Retina (tissue), 1 donor: Measurements from ENCODE around the gene CMTM5.
"Not testable (repeated sequence)": the region's sequence is repeated elsewhere in the genome, so short reads cannot be mapped to it uniquely, and the experiment has no call there.

Experiments used
- DNase-seq: peaks from one replicate; pipeline ENCODE4 v3.0.0-alpha.2; 2016

The CMTM5 gene

GRCh38 chr14:23379366-23380196 lies 2.7 kb downstream of the CMTM5 start:
- DNase-seq: peak; percentile 60

DNA sequence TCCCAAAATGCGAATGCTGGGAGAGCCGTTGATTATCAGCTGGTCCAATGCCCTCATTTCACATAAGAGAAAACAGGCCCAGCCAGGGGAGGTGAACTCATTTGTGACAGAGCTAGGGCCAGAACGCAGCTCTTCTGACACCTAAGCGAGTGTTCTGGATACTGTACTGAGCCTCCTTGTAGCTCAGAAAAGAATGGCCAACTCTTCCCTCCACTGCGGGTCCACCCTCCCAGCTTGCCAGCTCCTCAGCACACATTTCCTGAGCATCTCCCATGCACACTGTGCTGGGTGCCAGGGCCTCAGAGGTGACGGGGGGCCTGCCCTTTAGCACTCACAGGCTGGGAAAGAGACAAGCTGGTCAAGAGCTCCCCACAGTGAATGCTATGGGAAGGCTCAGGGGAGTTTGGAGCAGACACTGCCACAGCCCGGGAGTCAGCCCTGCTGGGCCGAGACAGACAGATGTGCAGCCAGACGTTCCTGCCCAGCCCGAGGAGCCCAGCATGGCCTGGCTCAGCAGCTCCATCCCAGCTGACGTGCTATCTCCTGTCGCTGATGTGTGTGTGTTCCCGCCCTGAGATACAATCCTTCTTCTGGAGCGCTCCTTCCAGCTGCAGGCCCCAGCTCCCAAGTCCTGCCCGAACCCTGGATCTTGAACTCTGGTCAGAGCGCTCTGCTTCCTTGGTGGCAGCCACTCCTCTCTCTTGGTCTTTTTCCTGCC lies 3.5 kb downstream of the CMTM5 start:
- DNase-seq: no peak

- no peak for DNase-seq
Observed at GRCh38 chr14:23380976-23381375, 4.1 kb downstream of the CMTM5 start.

GRCh38 chr14:23381871-23382270 lies 5.0 kb downstream of the CMTM5 start:
- DNase-seq: no peak

GRCh38 chr14:23382276-23382675 lies 5.4 kb downstream of the CMTM5 start:
- DNase-seq: no peak

- DNase-seq: no peak
Observed at GRCh38 chr14:23382731-23383440, 6.0 kb downstream of the CMTM5 start.

DNA sequence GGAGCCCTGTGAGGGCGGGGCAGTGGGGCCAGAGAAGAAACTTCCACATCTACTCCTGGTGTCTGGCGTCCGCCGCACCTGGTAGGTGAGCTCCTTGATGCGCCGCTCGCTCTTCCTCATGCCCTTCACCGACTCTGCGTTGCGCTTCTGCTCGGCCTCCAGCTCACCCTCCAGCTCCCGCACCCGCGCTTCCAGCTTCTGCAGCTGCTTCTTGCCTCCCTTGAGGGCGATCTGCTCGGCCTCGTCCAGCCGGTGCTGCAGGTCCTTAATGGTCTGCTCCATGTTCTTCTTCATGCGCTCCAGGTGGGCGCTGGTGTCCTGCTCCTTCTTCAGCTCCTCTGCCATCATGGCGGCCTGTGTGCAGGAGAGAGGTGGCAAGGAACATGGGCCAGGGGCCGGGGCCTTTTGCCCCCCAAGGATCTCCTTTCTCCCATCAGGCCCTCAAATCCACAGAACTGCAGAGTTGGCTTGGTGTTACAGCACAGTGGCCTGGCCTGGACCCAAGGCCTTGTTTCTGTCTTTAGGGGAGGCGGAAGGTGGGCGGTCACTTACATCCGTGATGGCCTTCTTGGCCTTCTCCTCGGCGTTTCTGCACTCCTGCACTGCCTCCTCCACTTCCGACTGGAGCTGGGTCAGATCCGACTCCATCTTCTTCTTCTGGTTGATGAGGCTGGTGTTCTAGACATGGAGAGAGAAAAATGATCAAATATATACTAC lies 7.7 kb downstream of the CMTM5 start:
- no peak for DNase-seq

GRCh38 chr14:23385244-23385641 lies 8.4 kb downstream of the CMTM5 start:
- DNase-seq: no peak

- DNase-seq: no peak
Observed at GRCh38 chr14:23385642-23386265, 8.9 kb downstream of the CMTM5 start.

GRCh38 chr14:23386266-23386657 lies 9.4 kb downstream of the CMTM5 start:
- DNase-seq: not testable (repeated sequence)

DNA sequence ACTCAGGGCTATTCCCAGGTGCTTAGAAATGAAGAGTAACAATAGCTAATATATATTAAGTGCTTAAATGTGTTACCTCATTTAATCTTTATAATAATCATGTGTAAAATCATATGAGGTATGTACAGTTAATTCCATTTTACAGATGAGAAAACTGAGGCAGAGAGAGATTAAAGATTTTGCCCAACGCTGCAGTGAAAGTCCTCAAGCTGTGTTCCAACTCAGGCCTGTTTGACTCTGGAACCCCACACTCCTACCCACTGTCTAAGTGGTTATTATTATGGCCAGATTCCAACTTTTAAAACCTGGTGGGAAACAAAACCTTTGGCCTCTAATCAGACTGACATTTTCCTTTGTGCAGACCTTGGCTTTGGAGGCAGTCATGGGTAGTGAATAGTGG lies 10.2 kb downstream of the CMTM5 start:
- no peak for DNase-seq

DNA sequence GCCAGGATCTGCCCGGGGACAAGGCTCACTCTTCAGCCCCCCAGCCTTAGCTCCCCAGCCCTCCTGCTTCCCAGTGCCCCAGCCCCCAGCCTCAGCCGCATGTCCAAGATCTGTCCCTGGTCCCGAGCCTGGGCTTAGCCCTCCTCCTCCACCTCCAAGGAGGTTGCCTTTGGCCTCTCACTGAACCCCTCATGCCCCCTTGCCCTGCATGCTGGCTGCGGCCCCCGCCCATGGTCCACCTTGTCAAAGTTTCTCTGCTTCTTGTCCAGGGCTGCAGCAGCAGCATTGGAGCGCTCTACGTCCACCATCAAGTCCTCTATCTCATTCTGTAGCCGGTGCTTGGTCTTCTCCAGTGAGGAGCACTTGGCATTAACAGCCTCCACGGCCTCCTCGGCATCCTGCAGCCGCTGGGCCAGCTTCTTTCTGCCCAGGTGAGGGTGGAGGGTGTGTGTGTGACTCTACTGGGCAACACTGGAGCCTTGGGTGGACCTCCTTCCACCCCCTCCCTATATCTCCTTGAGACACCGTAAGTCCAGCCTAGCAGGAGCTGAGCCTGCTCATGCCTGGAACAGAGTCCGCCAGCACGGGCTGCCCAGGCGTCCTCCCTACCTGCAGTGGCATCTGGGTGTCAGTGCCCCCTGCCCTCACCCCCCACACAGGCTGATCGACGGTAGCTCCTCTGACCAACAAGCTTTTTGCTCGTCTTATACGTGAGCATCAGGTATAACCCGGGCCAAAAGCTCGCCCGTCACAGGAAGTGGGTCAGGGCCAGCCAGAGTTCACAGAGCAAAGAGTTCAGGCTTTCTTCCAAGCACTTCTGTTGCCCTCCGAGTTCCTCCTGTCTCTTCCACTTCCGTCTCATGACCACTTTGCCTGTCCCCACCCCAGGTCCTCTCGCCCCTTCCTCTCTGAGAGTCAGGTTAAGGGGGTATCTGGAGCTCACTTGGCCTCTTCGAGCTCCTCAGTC lies 11.4 kb downstream of the CMTM5 start:
- DNase-seq: no peak

GRCh38 chr14:23388996-23389395 lies 12.2 kb downstream of the CMTM5 start:
- no peak for DNase-seq

DNA sequence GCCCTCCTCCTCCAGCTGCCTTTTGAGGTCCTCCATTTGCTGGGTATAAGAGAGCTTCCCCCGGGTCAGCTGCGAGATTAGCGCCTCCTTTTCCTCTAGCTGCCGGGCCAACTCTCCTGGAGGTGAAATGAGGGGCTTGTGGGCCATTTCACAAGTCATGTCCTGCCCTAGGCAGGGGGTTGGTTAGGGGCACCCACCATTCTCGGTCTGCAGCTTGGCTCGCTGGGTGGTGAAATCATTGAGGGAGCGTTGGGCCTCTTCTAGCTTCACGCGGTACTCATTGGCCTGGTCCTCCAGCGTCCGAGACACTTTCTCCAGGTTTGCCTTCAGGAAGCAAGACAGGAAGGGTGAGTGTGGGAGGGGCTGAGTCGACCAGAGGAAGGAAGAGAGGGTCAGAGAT lies 12.6 kb downstream of the CMTM5 start:
- no peak for DNase-seq

- DNase-seq: not testable (repeated sequence)
Observed at GRCh38 chr14:23389871-23390270, 13.0 kb downstream of the CMTM5 start.

DNA sequence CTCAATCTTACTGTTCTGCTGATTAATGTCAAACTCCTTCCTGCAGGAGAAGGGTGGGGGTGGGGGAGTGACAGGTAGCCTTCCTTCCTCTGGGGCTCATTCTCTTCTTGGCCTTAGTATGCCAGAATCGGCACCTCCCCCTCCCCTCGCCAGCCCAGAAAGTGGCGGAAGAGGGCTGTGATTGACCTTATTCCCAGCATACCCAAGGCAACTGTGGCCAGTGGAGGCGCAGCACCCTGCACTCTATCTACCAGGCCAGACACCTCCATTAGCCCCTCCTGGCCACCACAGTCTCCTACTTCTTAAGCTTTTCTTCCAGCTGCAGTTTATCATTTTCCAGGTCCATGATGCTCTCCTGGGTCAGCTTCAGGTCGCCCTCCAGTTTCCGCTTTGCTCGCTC lies 15.8 kb downstream of the CMTM5 start:
- DNase-seq: no peak

DNA sequence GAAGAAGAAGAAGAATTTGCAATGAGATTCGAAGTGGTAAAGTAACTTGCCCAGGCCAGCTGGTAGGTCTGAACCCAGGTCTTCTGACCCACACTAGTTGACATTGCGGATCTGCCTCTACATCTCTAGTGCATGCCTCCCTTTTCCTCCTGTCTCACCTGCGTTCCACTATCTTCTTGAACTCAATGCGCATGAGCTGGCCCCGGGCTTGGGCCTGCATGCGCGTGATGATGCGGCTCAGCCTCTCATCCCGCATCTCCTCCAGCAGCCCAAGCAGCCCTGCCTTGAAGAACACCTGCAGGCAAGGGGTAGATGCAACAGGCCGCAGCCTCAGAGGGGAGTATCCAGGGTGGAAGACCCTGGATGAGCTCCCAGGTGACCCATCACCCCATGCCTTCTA lies 19.3 kb downstream of the CMTM5 start:
- DNase-seq: no peak

DNA sequence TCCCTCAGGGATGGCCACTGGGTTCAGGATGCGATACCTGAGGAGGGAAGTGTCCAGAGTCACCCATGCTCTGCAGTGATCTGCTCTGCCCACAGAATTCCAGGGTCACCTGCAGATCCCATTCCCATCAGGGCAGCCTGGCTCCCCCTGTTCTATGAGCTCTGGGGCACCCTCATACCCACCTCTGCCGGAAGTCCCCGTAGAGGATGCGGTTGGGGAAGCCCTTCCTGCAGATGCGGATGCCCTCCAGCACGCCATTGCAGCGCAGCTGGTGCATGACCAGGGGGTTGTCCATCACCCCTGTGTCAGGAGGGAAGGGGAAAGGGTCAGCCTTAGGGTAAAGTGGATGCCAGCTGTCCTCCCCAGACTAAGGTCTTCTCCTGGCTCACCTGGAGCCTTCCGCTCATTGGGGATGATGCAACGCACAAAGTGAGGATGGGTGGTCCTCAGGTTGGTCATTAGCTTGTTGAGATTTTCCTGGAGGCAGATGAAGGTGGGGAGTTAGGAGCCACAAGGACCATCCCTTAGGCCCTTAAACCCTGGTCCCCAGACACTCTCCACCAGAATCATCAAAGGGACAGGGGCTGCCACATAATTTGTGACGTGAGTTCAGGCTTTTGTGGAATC lies 20.0 kb downstream of the CMTM5 start:
- DNase-seq: no peak

- DNase-seq: no peak
Observed at GRCh38 chr14:23398348-23398747, 21.5 kb downstream of the CMTM5 start.

DNA sequence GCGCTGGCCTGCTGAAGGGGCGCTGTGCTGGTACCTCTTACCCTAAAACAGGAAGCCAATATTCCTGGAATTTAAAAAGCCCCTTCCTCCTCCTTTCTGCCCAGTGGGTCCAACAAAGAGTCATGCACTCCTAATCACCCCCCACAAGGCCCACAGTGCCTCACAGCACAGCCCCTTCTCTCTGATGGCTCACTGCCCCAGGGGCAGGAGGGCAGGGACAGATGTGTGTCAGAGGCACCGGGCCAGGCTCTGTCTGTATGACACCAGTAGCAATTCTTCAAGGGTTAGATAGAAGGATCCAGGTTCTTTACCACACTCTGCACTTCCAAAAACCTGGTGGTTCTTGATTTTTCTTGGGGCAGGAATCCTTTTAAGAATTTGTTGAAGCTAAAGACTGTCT lies 22.3 kb downstream of the CMTM5 start:
- DNase-seq: no peak

DNA sequence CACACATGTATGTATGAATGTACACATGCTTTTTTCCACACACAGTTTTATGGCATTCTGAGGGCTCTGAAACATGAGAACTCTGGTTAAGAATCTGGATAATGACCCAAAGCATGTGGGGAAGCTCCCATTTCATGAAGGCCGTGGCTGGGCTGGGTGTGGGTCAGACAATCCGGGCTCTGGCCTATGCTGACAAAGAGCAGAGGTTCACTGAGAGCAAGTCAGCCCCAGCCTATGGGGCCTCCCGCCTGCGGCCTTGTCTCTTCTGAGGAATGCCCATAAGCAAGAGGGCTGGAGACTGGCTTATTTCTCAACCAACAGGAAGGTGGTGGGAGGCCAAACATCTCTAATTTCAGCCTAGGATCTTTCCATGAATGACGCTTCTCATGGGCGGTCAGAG lies 22.7 kb downstream of the CMTM5 start:
- no peak for DNase-seq
